Neural cell (in vitro differentiated cells): Measurements from ENCODE around the gene DSEL. TPM values are rescaled to one million over a fixed set of nuclear protein-coding genes. Genes with fewer than 3 reads are reported as not detected.
A peak's percentile ranks its signal among the peaks of the same experiment; 100 is the strongest.

ENCODE experiments used
- H2AFZ ChIP-seq: fragments of 200-600, 300-800 bp; sonication (generic), shearing (Covaris generic); 2 replicates; pipeline ENCODE4 v1.6.0; 2014; ENCODE audit warnings: low read depth, mild to moderate bottlenecking, antibody characterized with exemption, low read length, moderate library complexity
- H3F3A ChIP-seq: fragments of 200-600 bp; shearing (Covaris generic); 2 replicates; pipeline ENCODE4 v1.6.1; 2016; ENCODE audit warnings: mild to moderate bottlenecking, moderate library complexity, mixed read lengths, antibody characterized with exemption, low read length; ENCODE audit not compliant: insufficient read depth, poor library complexity, severe bottlenecking
- H3K27ac ChIP-seq: fragments of 200-600, 300-800 bp; sonication (generic), shearing (Covaris generic); 2 replicates; pipeline ENCODE4 v1.5.1; 2014; ENCODE audit warnings: mild to moderate bottlenecking, low read length, moderate library complexity
- H3K27me3 ChIP-seq: fragments of 300-800, 200-600 bp; sonication (generic), shearing (Covaris generic); 2 replicates; pipeline ENCODE4 v1.6.0; 2014; ENCODE audit warnings: mild to moderate bottlenecking, low read depth, low read length, moderate library complexity; ENCODE audit not compliant: insufficient read depth
- H3K36me3 ChIP-seq: fragments of 300-800, 200-600 bp; sonication (generic), shearing (Covaris generic); 2 replicates; pipeline ENCODE4 v1.5.1; 2014; ENCODE audit warnings: mild to moderate bottlenecking, antibody characterized with exemption, low read length, moderate library complexity; ENCODE audit not compliant: insufficient read depth
- H3K4me2 ChIP-seq: fragments of 300-800, 200-600 bp; sonication (generic), shearing (Covaris generic); 2 replicates; pipeline ENCODE4 v1.6.0; 2014; ENCODE audit warnings: mild to moderate bottlenecking, low read length
- H3K4me3 ChIP-seq: fragments of 300-800, 200-600 bp; sonication (generic), shearing (Covaris generic); 2 replicates; pipeline ENCODE4 v1.5.1; 2014; ENCODE audit warnings: mild to moderate bottlenecking, low read length, moderate library complexity
- H3K79me2 ChIP-seq: fragments of 200-600 bp; shearing (Covaris generic); replicated peaks from 2 replicates; pipeline ENCODE4 v1.6.0; 2014; ENCODE audit warnings: mild to moderate bottlenecking, low read length, moderate library complexity; ENCODE audit not compliant: insufficient read depth
- H3K9ac ChIP-seq: fragments of 300-800, 200-600 bp; sonication (generic), shearing (Covaris generic); 2 replicates; pipeline ENCODE4 v1.6.1; 2016; ENCODE audit warnings: mild to moderate bottlenecking, low read length, mixed read lengths
- H3K9me2 ChIP-seq: fragments of 200-600 bp; shearing (Covaris generic); 2 replicates; pipeline ENCODE4 v1.6.1; 2016; ENCODE audit warnings: mild to moderate bottlenecking, low read length, mixed read lengths; ENCODE audit not compliant: insufficient read depth
- H3K9me3 ChIP-seq: fragments of 200-600, 300-800 bp; sonication (generic), shearing (Covaris generic); 2 replicates; pipeline ENCODE4 v1.6.1; 2016; ENCODE audit warnings: mild to moderate bottlenecking, mixed run types, low read length, moderate library complexity, mixed read lengths
- H4K20me1 ChIP-seq: fragments of 200-600 bp; shearing (Covaris generic); 2 replicates; pipeline ENCODE4 v1.6.1; 2016; ENCODE audit warnings: mild to moderate bottlenecking, mixed run types; ENCODE audit not compliant: insufficient read depth
- EP300 ChIP-seq: fragments of 450-650 bp; conservative IDR thresholded peaks from 2 replicates; pipeline ENCODE4 v1.6.1; 2014; ENCODE audit warnings: antibody characterized with exemption, mild to moderate bottlenecking, moderate library complexity; ENCODE audit not compliant: poor library complexity, severe bottlenecking
- EZH2 ChIP-seq: fragments of 200-600, 300-800 bp; shearing (Covaris generic), sonication (generic); IDR thresholded peaks from 2 replicates; pipeline ENCODE4 v1.6.1; 2014; ENCODE audit warnings: antibody characterized with exemption, low read length, borderline replicate concordance, mild to moderate bottlenecking; ENCODE audit not compliant: insufficient read depth, poor library complexity, severe bottlenecking
- MXI1 ChIP-seq: fragments of 450-650 bp; conservative IDR thresholded peaks from 2 replicates; pipeline ENCODE4 v1.6.1; 2014; ENCODE audit warnings: antibody characterized with exemption, mild to moderate bottlenecking; ENCODE audit not compliant: poor library complexity, severe bottlenecking
- POLR2AphosphoS5 ChIP-seq: IDR thresholded peaks from 2 replicates; pipeline ENCODE4 v1.6.1; 2012
- RAD21 ChIP-seq: fragments of 450-650 bp; conservative IDR thresholded peaks from 2 replicates; pipeline ENCODE4 v1.6.1; 2014; ENCODE audit warnings: antibody characterized with exemption, mild to moderate bottlenecking, moderate library complexity
- SMC3 ChIP-seq: fragments of 450-650 bp; conservative IDR thresholded peaks from 2 replicates; pipeline ENCODE4 v1.6.1; 2014; ENCODE audit warnings: antibody characterized with exemption, mild to moderate bottlenecking, moderate library complexity; ENCODE audit not compliant: poor library complexity
- TAF1 ChIP-seq: IDR thresholded peaks from 2 replicates; pipeline ENCODE4 v1.6.1; 2012; ENCODE audit warnings: low read depth
- polyA plus RNA-seq: library from polyadenylated mRNA; depleted of rRNA; stranded (reverse); fragments of >200 nt; gene quantifications from 2 replicates; pipeline ENCODE4 v1.2.3, GENCODE V29; 2014
- TF ChIP-seq, protein P1 (sequence below): fragments of 450-650 bp; IDR thresholded peaks from 2 replicates; pipeline ENCODE4 v1.5.1; 2014; ENCODE audit warnings: antibody characterized with exemption, mild to moderate bottlenecking, moderate library complexity; ENCODE audit not compliant: poor library complexity, severe bottlenecking
- TF ChIP-seq, protein P2 (sequence below): IDR thresholded peaks from 2 replicates; pipeline ENCODE4 v1.6.1; 2012; ENCODE audit warnings: borderline replicate concordance

The DSEL gene
- polyA plus RNA-seq, 1 donor from 2014 or later: 31.2 TPM

DNA sequence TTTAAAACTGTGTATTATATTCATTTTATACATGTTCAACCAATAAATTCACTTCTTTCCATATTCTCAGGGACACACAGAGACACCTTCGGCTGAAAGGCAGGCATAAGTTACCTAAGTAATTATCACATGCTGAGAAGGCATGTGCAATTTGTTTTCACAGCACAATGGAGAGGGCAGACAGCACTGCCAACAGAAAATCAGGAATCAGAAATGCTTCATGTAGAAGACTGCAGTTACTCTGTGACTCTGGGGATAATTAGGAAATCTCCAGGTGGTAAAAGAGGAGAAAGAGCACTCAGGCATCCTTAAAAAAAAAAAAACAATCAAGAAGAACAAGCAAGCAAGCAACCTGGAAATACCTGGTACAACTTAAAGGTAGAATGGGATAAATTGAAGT lies 49.3 kb downstream of the DSEL start:
- no peaks in the 10 kb centered on the region for H3K27me3 ChIP-seq
- TF ChIP-seq, protein P1, sequence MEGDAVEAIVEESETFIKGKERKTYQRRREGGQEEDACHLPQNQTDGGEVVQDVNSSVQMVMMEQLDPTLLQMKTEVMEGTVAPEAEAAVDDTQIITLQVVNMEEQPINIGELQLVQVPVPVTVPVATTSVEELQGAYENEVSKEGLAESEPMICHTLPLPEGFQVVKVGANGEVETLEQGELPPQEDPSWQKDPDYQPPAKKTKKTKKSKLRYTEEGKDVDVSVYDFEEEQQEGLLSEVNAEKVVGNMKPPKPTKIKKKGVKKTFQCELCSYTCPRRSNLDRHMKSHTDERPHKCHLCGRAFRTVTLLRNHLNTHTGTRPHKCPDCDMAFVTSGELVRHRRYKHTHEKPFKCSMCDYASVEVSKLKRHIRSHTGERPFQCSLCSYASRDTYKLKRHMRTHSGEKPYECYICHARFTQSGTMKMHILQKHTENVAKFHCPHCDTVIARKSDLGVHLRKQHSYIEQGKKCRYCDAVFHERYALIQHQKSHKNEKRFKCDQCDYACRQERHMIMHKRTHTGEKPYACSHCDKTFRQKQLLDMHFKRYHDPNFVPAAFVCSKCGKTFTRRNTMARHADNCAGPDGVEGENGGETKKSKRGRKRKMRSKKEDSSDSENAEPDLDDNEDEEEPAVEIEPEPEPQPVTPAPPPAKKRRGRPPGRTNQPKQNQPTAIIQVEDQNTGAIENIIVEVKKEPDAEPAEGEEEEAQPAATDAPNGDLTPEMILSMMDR: no peak
- TF ChIP-seq MXI1 (peak; percentile 43), EP300 (peak; percentile 58), POLR2AphosphoS5 (peak; percentile 78), EZH2 (no peak), SMC3 (peak; percentile 12)
- TF ChIP-seq, protein P2, sequence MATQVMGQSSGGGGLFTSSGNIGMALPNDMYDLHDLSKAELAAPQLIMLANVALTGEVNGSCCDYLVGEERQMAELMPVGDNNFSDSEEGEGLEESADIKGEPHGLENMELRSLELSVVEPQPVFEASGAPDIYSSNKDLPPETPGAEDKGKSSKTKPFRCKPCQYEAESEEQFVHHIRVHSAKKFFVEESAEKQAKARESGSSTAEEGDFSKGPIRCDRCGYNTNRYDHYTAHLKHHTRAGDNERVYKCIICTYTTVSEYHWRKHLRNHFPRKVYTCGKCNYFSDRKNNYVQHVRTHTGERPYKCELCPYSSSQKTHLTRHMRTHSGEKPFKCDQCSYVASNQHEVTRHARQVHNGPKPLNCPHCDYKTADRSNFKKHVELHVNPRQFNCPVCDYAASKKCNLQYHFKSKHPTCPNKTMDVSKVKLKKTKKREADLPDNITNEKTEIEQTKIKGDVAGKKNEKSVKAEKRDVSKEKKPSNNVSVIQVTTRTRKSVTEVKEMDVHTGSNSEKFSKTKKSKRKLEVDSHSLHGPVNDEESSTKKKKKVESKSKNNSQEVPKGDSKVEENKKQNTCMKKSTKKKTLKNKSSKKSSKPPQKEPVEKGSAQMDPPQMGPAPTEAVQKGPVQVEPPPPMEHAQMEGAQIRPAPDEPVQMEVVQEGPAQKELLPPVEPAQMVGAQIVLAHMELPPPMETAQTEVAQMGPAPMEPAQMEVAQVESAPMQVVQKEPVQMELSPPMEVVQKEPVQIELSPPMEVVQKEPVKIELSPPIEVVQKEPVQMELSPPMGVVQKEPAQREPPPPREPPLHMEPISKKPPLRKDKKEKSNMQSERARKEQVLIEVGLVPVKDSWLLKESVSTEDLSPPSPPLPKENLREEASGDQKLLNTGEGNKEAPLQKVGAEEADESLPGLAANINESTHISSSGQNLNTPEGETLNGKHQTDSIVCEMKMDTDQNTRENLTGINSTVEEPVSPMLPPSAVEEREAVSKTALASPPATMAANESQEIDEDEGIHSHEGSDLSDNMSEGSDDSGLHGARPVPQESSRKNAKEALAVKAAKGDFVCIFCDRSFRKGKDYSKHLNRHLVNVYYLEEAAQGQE: peak; percentile 73
- no peaks in the 10 kb centered on the region for H3K79me2 ChIP-seq
- H3K9me2 ChIP-seq: no peaks in the 10 kb centered on the region
- peaks cover 3% of the 10 kb centered on the region for H3F3A ChIP-seq
- no peaks in the 10 kb centered on the region for H3K36me3 ChIP-seq
- no peaks in the 10 kb centered on the region for H3K9me3 ChIP-seq
- no peak overlapping the region for H2AFZ ChIP-seq
- H3K4me2 ChIP-seq: peak overlapping the region; percentile 37
- peak overlapping the region; percentile 39 for H3K27ac ChIP-seq
- no peaks in the 10 kb centered on the region for H4K20me1 ChIP-seq
- H3K9ac ChIP-seq: no peak overlapping the region
- H3K4me3 ChIP-seq: peak overlapping the region; percentile 26

DNA sequence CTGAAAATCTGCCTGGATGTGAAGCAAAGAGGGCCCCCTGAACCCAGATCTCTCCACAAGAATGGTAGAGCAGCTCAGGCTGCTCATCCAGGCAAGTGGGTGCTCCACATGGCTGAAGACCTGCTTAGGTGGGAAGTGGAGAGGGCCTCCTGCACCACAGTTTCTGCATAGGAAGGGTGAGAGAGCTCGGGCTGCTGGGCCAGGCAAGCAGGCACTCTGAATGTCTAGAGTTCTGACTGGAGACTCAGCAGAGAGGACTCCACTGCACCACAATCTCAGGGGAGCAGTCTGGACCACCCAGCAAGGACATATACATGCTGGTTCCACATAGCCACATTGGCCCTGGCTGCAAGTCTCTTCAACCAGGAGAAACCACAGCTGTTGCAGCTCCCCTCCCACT lies 52.0 kb downstream of the DSEL start:
- H3K36me3 ChIP-seq: no peaks in the 10 kb centered on the region
- H3K9me2 ChIP-seq: no peaks in the 10 kb centered on the region
- H2AFZ ChIP-seq: no peak overlapping the region
- H3K27me3 ChIP-seq: no peaks in the 10 kb centered on the region
- H3K79me2 ChIP-seq: no peaks in the 10 kb centered on the region
- TF ChIP-seq TAF1 (no peak), RAD21 (no peak), MXI1 (no peak)
- H4K20me1 ChIP-seq: no peaks in the 10 kb centered on the region
- no peaks in the 10 kb centered on the region for H3K9me3 ChIP-seq
- no peak overlapping the region for H3K4me3 ChIP-seq
- peaks cover 3% of the 10 kb centered on the region for H3F3A ChIP-seq
- H3K4me2 ChIP-seq: no peak overlapping the region
- no peak overlapping the region for H3K9ac ChIP-seq
- H3K27ac ChIP-seq: no peak overlapping the region

DNA sequence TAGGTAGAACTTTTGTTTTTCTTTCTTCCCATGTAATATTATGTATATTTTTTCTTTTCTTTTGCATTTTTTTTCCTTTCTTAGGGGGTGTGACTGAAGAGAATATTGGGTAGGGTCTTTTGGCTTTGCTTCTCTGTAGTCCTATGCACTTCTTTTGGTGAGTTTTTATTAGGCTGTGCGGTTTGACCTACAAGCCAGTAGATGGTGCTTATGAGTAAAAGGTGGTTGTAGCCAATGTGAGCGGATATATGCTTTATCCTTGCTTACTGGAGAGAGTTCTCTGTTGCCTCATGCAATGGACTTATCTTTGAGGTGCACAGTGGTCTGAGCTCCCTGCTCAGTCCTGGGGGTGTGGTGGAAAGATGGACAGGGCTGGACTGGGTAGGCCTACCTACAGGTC lies 52.7 kb downstream of the DSEL start:
- Histone ChIP-seq H3K27me3 (no peaks in the 10 kb centered on the region), H3K9ac (no peak overlapping the region), H3K4me2 (no peak overlapping the region), H3K9me3 (no peaks in the 10 kb centered on the region), H4K20me1 (no peaks in the 10 kb centered on the region), H3K36me3 (no peaks in the 10 kb centered on the region), H3K27ac (no peak overlapping the region), H3K4me3 (no peak overlapping the region), H3K9me2 (no peaks in the 10 kb centered on the region), H3K79me2 (no peaks in the 10 kb centered on the region), H2AFZ (no peak overlapping the region), H3F3A (peaks cover 3% of the 10 kb centered on the region)
- no peak for TF ChIP-seq EP300
- TF ChIP-seq TAF1: no peak
- TF ChIP-seq, protein P1: no peak
